HEK293 (cell line): ENCODE data around the gene HIF1AN.

ENCODE experiments used
- CTCF ChIA-PET: fragments of 350-600 bp; formaldehyde crosslinking; extraction: SDS; loops from one replicate; lab custom pipeline; 2021; ENCODE audit warnings: antibody characterized with exemption; lab: Yijun Ruan, JAX
- POLR2A ChIA-PET: fragments of 300-600 bp; formaldehyde crosslinking; extraction: SDS; loops from one replicate; lab custom pipeline; 2020; ENCODE audit warnings: antibody characterized with exemption, inconsistent platforms; lab: Yijun Ruan, JAX
- H3K27ac ChIP-seq: fragments of 200-500 bp; sonication (Bioruptor generic); 2 replicates; pipeline ENCODE4 v1.5.1; 2014; ENCODE audit warnings: low read depth, low read length, control low read depth, inconsistent platforms; ENCODE audit errors: extremely low read depth
- H3K36me3 ChIP-seq, 2 experiments: fragments of 200-500 bp in 1 of 2; sonication (Bioruptor generic) in 1 of 2; 1 replicate in 1 of 2; 2 replicates in 1 of 2; pipeline ENCODE4 v1.5.1; 2014 to 2017; ENCODE audit warnings: inconsistent platforms in 2 of 2, low read length in 2 of 2; ENCODE audit not compliant: control insufficient read depth in 2 of 2, insufficient read depth in 1 of 2
- H3K4me1 ChIP-seq: fragments of 200-500 bp; sonication (Bioruptor generic); 2 replicates; pipeline ENCODE4 v1.5.1; 2014; ENCODE audit warnings: mild to moderate bottlenecking, low read length, inconsistent platforms; ENCODE audit not compliant: control insufficient read depth, insufficient read depth
- H3K4me3 ChIP-seq: 2 replicates; pipeline ENCODE4 v1.5.1; 2011; ENCODE audit warnings: low read depth, mild to moderate bottlenecking, control low read depth, low read length, moderate library complexity
- H3K9me3 ChIP-seq: fragments of 200-500 bp; sonication (Bioruptor generic); 2 replicates; pipeline ENCODE4 v1.5.1; 2014; ENCODE audit warnings: low read depth, low read length, inconsistent platforms; ENCODE audit not compliant: control insufficient read depth, insufficient read depth
- AEBP2 ChIP-seq: fragments of 450-650 bp; formaldehyde crosslinking; IDR thresholded peaks from 2 replicates; pipeline ENCODE4 v1.5.1; 2016; ENCODE audit warnings: missing biosample characterization, missing genetic modification characterization, borderline replicate concordance
- BCL6B ChIP-seq: fragments of 450-650 bp; formaldehyde crosslinking; IDR thresholded peaks from 2 replicates; pipeline ENCODE4 v1.5.1; 2017; ENCODE audit warnings: missing biosample characterization, missing genetic modification characterization
- FEZF1 ChIP-seq: fragments of 450-650 bp; formaldehyde crosslinking; IDR thresholded peaks from 2 replicates; pipeline ENCODE4 v1.5.1; 2016; ENCODE audit warnings: missing biosample characterization, missing genetic modification characterization
- ZNF221 ChIP-seq: fragments of 450-650 bp; formaldehyde crosslinking; IDR thresholded peaks from 2 replicates; pipeline ENCODE4 v1.5.1; 2017; ENCODE audit warnings: missing biosample characterization, missing genetic modification characterization, borderline replicate concordance
- ZNF223 ChIP-seq: fragments of 450-650 bp; formaldehyde crosslinking; IDR thresholded peaks from 2 replicates; pipeline ENCODE4 v1.5.1; 2016; ENCODE audit warnings: missing biosample characterization, missing genetic modification characterization
- ZNF266 ChIP-seq: fragments of 450-650 bp; formaldehyde crosslinking; IDR thresholded peaks from 2 replicates; pipeline ENCODE4 v1.5.1; 2016; ENCODE audit warnings: missing biosample characterization, missing genetic modification characterization, low read depth
- ZNF561 ChIP-seq: fragments of 450-650 bp; IDR thresholded peaks from 2 replicates; pipeline ENCODE4 v1.5.1; 2018; ENCODE audit warnings: missing biosample characterization, missing genetic modification characterization, borderline replicate concordance
- ZNF747 ChIP-seq: fragments of 450-650 bp; formaldehyde crosslinking; IDR thresholded peaks from 2 replicates; pipeline ENCODE4 v1.5.1; 2016; ENCODE audit warnings: missing biosample characterization, missing genetic modification characterization
- TF ChIP-seq, protein P1 (sequence below): sonication (generic); formaldehyde crosslinking; IDR thresholded peaks from 2 replicates; pipeline ENCODE4 v1.8.1; 2022; ENCODE audit warnings: mild to moderate bottlenecking, moderate library complexity, missing genetic modification reagents
- TF ChIP-seq, protein P2 (sequence below): fragments of 450-650 bp; formaldehyde crosslinking; IDR thresholded peaks from 2 replicates; pipeline ENCODE4 v1.5.1; 2016; ENCODE audit warnings: missing biosample characterization, missing genetic modification characterization
- TF ChIP-seq, protein P3 (sequence below): fragments of 450-650 bp; formaldehyde crosslinking; conservative IDR thresholded peaks from 2 replicates; pipeline ENCODE4 v1.5.1; 2016; ENCODE audit warnings: low read depth, missing biosample characterization, missing genetic modification characterization

Gene HIF1AN

DNA sequence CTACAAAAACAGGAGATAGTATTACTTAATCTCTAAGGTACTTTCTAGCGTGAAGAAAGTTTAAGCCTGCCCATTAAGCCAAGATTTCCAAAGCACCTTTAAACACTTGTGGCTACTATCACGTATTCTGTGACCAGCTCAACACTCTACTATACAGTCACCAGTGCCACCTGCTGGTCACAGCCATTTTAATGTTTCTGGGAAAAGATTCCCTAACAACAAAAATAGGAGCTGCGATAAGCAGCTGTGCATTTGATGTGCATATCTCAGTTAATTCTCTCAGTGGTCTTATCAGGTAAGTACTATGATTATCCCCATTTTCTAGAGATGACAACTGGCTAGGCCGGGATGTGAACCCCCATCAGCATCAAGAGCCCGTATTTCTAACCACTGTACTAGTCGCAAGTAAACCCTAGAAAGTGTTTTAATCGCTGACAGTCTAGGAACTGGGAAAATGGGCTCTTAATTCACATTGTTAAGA lies 16.9 kb upstream of the HIF1AN start (continued):
- TF ChIP-seq ZNF221 (tag by site-specific recombination) (no peak), BCL6B (tag by site-specific recombination) (0 out of 2 replicates have a peak, but pooled peaks have one; percentile 32), ZNF266 (tag by site-specific recombination) (no peak), AEBP2 (tag by site-specific recombination) (no peak), ZNF561 (tag by site-specific recombination) (no peak), FEZF1 (tag by site-specific recombination) (no peak), ZNF223 (tag by site-specific recombination) (no peak)
- TF ChIP-seq, protein P1, sequence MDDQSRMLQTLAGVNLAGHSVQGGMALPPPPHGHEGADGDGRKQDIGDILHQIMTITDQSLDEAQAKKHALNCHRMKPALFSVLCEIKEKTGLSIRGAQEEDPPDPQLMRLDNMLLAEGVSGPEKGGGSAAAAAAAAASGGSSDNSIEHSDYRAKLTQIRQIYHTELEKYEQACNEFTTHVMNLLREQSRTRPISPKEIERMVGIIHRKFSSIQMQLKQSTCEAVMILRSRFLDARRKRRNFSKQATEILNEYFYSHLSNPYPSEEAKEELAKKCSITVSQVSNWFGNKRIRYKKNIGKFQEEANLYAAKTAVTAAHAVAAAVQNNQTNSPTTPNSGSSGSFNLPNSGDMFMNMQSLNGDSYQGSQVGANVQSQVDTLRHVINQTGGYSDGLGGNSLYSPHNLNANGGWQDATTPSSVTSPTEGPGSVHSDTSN: no peak
- TF ChIP-seq, protein P2, sequence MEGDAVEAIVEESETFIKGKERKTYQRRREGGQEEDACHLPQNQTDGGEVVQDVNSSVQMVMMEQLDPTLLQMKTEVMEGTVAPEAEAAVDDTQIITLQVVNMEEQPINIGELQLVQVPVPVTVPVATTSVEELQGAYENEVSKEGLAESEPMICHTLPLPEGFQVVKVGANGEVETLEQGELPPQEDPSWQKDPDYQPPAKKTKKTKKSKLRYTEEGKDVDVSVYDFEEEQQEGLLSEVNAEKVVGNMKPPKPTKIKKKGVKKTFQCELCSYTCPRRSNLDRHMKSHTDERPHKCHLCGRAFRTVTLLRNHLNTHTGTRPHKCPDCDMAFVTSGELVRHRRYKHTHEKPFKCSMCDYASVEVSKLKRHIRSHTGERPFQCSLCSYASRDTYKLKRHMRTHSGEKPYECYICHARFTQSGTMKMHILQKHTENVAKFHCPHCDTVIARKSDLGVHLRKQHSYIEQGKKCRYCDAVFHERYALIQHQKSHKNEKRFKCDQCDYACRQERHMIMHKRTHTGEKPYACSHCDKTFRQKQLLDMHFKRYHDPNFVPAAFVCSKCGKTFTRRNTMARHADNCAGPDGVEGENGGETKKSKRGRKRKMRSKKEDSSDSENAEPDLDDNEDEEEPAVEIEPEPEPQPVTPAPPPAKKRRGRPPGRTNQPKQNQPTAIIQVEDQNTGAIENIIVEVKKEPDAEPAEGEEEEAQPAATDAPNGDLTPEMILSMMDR (tag by site-specific recombination): peak; percentile 39; the same call in 1 of the 2 replicates
- TF ChIP-seq, protein P3, sequence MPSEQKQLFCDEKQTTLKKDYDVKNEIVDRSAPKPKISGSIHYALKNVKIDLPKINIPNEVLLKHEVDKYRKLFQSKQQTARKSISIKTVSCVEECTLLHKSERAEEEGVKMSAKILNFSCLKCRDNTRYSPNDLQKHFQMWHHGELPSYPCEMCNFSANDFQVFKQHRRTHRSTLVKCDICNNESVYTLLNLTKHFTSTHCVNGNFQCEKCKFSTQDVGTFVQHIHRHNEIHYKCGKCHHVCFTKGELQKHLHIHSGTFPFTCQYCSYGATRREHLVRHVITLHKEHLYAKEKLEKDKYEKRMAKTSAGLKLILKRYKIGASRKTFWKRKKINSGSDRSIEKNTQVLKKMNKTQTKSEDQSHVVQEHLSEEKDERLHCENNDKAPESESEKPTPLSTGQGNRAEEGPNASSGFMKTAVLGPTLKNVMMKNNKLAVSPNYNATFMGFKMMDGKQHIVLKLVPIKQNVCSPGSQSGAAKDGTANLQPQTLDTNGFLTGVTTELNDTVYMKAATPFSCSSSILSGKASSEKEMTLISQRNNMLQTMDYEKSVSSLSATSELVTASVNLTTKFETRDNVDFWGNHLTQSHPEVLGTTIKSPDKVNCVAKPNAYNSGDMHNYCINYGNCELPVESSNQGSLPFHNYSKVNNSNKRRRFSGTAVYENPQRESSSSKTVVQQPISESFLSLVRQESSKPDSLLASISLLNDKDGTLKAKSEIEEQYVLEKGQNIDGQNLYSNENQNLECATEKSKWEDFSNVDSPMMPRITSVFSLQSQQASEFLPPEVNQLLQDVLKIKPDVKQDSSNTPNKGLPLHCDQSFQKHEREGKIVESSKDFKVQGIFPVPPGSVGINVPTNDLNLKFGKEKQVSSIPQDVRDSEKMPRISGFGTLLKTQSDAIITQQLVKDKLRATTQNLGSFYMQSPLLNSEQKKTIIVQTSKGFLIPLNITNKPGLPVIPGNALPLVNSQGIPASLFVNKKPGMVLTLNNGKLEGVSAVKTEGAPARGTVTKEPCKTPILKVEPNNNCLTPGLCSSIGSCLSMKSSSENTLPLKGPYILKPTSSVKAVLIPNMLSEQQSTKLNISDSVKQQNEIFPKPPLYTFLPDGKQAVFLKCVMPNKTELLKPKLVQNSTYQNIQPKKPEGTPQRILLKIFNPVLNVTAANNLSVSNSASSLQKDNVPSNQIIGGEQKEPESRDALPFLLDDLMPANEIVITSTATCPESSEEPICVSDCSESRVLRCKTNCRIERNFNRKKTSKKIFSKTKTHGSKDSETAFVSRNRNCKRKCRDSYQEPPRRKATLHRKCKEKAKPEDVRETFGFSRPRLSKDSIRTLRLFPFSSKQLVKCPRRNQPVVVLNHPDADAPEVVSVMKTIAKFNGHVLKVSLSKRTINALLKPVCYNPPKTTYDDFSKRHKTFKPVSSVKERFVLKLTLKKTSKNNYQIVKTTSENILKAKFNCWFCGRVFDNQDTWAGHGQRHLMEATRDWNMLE (tag by site-specific recombination): no peak
- TF ChIP-seq, all 188 proteins: peak for 10

GRCh38 chr10:100519311-100520051 lies 16.3 kb upstream of the HIF1AN start, which contains the start of gene SEC31B:
Gene SEC31B (minus strand): TSS chr10:100519861. CDS start chr10:100516952, 2,909 bp downstream.
- H3K27ac ChIP-seq: no peak within 1 kb of the TSS

More at GRCh38 chr10:100519311-100520051, 16.3 kb upstream of the HIF1AN start, which contains the start of gene SEC31B:
- Histone ChIP-seq H3K9me3 (no peaks in the 10 kb centered on the region), H3K36me3 (peaks cover 6 to 36% of the 10 kb centered on the region in 2 experiments; a peak in 2 of 3 replicates)
- ChIA-PET CTCF (interaction anchor here (0.6 to 5.2 kb wide), 44 partner anchors 9 to 508 kb away, joined by 3 to 58 read pairs (median 5); partner anchors contain the start of genes HIF1AN, NDUFB8, PKD2L1 and SCD), POLR2A (interaction anchor here (0.6 to 1.6 kb wide), 3 partner anchors 16 to 172 kb away, joined by 3 to 12 read pairs (median 7); partner anchors contain the start of genes HIF1AN and SCD)
- no peak for TF ChIP-seq ZNF747 (tag by site-specific recombination)
- TF ChIP-seq, all 188 proteins: peak for 0
- Histone ChIP-seq H3K4me3 (no peak within 1 kb of the TSS), H3K4me1 (no peaks in the 10 kb centered on the region)
